GM18861 (cell line): ENCODE results near the gene CLCF1.
A peak's percentile ranks its signal among the peaks of the same experiment; 100 is the strongest.

ENCODE experiments used
- ATAC-seq: cut with Tn5 transposase; IDR thresholded peaks from one replicate; pipeline ENCODE4 v1.9.1; 2021; ENCODE audit not compliant: unreplicated experiment

CLCF1 gene

DNA sequence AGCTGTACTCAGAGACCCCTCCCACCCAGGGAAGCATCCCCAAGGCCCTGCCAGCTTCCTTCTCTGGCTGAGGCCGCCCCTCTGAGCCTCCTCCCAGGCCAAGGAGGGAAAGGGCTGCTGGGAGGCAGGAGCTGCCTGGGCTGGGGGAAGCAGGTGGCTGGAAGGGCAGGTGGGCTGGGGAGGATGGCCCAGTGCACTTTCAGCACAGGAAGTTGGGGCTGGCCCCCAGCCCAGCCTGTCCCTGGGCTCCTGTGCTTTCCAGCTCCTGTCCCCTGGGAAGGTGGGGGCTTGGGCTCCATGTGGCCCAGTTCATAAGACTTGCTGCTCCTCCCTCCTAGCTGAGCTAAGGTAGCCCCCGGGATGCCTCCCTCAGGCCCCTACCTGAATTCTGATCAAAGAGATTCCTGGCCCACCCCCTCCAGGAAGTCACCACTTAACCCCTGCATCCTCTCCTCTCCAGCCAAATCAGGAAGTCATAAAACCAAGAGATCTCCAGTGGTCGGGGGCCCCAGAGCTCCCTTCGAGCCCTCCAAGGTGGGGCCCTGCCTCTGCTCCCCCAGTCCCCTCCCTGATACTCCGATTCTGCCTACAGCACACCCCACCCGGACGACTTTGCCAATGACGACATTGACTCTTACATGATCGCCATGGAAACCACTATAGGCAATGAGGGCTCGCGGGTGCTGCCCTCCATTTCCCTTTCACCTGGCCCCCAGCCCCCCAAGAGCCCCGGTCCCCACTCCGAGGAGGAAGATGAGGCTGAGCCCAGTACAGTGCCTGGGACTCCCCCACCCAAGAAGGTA lies 23.4 kb upstream of the CLCF1 start:
- ATAC-seq = no peak

DNA sequence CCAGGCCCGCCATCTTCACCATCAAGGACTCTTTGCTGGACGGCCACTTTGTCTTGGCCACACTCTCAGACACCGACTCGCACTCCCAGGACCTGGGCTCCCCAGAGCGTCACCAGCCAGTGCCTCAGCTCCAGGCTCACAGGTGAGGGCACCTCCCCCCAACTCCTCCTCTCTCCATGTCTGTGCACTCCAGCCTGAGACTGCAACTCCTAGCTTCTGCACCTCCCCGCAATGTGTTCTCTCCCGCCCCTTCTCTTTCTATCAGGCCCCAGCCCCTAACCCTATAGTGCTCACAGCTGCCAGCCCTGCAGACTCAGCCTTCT lies 22.8 kb upstream of the CLCF1 start:
- no peak for ATAC-seq

GRCh38 chr11:67395555-67396258 lies 22.3 kb upstream of the CLCF1 start:
- no peak for ATAC-seq

DNA sequence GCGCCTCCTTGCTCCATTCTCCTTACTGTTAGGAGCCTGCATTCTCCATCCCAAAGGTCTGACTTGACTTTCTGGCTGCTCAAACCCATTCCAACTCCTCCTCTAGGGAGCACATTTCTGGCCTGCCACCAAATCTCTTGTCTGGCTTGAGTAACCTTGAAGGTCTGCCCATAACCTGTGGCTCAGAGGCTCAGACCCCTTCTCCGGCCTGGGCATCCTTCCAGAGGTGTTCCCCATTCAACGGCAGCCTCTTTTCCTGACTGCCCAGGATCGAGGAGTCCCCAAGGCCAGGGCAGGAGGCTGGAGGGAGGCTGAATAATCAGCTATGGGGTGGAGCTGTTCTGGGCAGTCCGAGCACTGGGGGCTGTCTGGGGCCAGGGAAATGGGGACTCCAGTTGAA lies 20.6 kb upstream of the CLCF1 start:
- no peak for ATAC-seq

DNA sequence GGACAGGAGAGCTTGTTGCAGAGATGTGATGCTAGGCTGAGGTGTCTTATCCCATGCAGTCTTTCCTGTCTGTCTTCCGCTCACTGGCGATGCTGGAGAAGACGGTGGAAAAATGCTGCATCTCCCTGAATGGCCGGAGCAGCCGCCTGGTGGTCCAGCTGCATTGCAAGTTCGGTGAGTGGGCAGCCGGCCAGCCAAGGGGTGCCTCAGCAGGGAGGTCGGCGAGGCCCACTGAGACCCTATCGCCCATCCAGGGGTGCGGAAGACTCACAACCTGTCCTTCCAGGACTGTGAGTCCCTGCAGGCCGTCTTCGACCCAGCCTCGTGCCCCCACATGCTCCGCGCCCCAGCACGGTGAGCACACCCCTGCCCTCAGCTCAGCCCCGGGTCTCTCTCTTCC lies 20.0 kb upstream of the CLCF1 start:
- no peak for ATAC-seq

GRCh38 chr11:67392183-67392715 lies 18.9 kb upstream of the CLCF1 start:
- no peak for ATAC-seq

- peak; percentile 40 for ATAC-seq
Observed at GRCh38 chr11:67391304-67392182, 18.1 kb upstream of the CLCF1 start, which contains the start of gene RAD9A. Gene RAD9A (plus strand): TSS chr11:67391986. CDS start chr11:67392045, 59 bp downstream.

DNA sequence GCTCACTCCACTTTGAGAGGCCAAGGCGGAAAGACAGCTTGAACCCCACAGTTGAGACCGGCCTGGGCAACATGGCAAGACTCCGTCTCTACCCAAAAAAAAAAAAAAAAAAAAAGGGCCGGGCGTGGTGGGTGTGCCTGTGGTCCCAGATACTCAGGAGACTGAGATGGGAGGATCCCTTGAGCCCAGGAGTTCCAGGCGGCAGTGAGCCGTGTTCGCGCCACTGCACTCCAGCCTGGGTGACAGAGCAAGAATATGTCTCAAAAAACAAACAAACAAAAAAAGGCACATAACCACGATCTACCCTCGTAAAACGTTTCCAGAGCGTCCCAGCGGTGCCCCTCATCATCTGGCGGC lies 17.5 kb upstream of the CLCF1 start:
- no peak for ATAC-seq

- no peak for ATAC-seq
Observed at GRCh38 chr11:67389477-67389876, 16.1 kb upstream of the CLCF1 start.

DNA sequence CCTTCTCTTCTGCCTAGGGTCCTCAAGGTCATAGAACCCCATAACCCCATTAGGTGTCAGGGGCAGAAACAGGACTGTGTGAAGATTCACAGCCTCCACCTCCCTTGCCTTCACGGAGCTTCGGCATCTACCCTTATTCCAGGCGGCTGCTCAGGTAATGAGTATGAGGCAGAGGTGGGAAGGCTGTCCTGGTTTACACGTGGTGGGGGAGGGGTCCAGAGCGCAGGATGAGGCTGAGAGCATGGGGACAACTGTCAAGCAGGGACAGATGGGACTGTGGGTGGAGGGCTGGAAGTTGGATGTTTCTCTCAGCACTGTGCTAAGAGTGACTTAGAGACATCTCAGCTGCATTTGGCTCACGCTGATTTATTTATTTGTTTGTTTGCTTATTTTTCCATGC lies 14.1 kb upstream of the CLCF1 start:
- ATAC-seq = no peak

DNA sequence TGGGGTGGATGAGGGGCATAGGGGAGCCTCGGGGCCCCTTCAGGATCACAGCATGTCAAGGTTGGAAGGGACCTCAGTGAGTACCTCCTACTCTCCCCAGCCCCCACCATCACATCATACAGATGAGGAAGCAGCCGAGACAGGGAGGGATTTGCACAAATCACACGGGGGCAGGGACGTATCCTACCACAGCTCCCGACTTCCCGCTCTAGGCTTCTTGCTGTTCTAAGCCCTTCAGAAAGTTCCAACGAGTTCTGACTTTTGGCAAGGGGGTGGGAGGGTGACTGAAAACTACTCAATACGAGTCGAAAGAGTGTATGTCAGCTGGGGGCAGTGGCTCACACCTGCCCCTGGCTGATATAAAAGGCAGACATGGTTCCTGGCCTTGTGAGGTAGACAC lies 13.7 kb upstream of the CLCF1 start:
- ATAC-seq = no peak

GRCh38 chr11:67384851-67385366 lies 11.5 kb upstream of the CLCF1 start:
- ATAC-seq = no peak

GRCh38 chr11:67382276-67383136 lies 9.1 kb upstream of the CLCF1 start:
- ATAC-seq = no peak

GRCh38 chr11:67381244-67381972 lies 8.0 kb upstream of the CLCF1 start:
- ATAC-seq = peak; percentile 50

GRCh38 chr11:67379061-67380058 lies 6.0 kb upstream of the CLCF1 start:
- no peak for ATAC-seq

GRCh38 chr11:67378544-67378943 lies 5.1 kb upstream of the CLCF1 start:
- no peak for ATAC-seq

DNA sequence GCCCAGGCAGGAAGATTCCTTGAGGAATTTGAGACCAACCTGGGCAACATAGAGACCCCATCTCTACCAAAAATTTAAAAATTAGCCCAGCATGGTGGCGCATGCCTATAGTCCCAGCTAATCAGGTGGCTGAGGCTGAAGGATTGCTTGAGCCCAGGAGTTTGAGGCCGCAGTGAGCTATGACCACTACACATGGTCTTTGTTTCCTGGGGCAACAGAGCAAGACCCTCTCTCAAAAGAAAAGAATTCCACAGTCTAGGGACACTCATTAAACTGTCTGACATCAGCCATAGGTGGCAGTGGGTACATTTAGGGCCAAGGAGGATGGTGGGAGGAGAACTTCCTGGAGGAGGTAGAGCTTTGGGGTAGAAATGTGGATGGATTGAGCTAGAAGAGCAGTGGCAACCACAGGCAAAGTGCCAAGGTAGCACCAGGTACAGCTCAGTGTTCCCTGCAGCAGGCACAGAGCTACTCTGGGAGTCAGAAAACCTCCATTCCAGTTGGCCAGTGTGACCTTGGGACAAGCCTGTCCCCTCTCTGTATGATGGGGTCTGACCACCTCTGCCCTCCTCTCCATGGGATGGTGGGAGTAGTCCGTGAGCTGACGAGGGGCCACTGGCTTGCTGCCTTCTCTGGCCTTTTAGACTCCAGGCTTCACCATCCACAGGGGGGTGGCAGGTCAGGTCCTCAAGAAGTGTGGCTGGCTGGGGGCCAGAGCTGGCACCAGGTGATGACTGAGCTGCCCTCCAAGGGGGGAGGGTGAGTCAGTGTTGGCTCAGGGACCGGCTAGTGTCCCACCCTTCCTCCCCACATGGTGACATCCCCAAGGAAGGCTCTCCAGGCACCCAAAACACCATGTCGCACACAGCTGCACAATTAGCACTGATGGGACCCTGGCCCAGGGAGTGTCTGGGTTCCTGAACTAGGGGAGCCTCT lies 3.7 kb upstream of the CLCF1 start:
- no peak for ATAC-seq
